HCT116 (cell line): ENCODE measurements around the gene THRA. TPM values are rescaled to one million over a fixed set of nuclear protein-coding genes. Genes with fewer than 3 reads are reported as not detected.

Experiments used
- ATAC-seq: fragments of 200-7000 bp; cut with Tn5 transposase; 2 replicates; pipeline ENCODE4 v1.9.1; 2020; ENCODE audit warnings: mild to moderate bottlenecking, moderate library complexity
- BruUV-seq: library from RNA; stranded (reverse); fragments of 400-500 nt; replicated peaks from 2 replicates; lab custom pipeline; 2021; lab: Mats Ljungman, UMichigan
- CTCF ChIA-PET: fragments of 300-600 bp; sonication (Branson Sonifier 250); formaldehyde crosslinking; loops from one replicate; lab custom pipeline; 2021; ENCODE audit warnings: antibody characterized with exemption; lab: Charles Lee
- POLR2A ChIA-PET: fragments of 300-600, 350-600 bp; sonication (Branson Sonifier 250); formaldehyde crosslinking; loops from one replicate; lab custom pipeline; 2021; ENCODE audit warnings: antibody characterized with exemption; lab: Charles Lee
- RAD21 ChIA-PET, 2 experiments: fragments of 300-600 bp; sonication (Branson Sonifier 250); formaldehyde crosslinking; loops; one replicate each; lab custom pipeline; 2023; ENCODE audit warnings: low total read pairs in 2 of 2; ENCODE audit not compliant: uncharacterized antibody in 2 of 2, unreplicated experiment in 2 of 2, low non-redundant PET in 1 of 2; lab: Charles Lee
- DNase-seq: peaks from one replicate; pipeline ENCODE4 v3.0.0-alpha.2; 2010; ENCODE audit warnings: low read depth, low spot score
- H2AFZ ChIP-seq: fragments of 200-600 bp; shearing (Covaris generic), sonication (generic); 2 replicates; pipeline ENCODE4 v1.6.1; 2017; ENCODE audit warnings: low read depth, mixed run types, mixed read lengths, antibody characterized with exemption, low read length; ENCODE audit not compliant: poor library complexity, severe bottlenecking
- H3K27ac ChIP-seq: 2 replicates; pipeline ENCODE4 v1.5.1; 2012; ENCODE audit warnings: low read depth, low read length
- H3K27me3 ChIP-seq: fragments of 200-600 bp; sonication (generic); 2 replicates; pipeline ENCODE4 v1.6.1; 2016; ENCODE audit warnings: mixed run types, low read length, mixed read lengths; ENCODE audit not compliant: insufficient read depth
- H3K36me3 ChIP-seq, 2 experiments: fragments of 200-500 bp in 1 of 2; fragments of 200-600 bp in 1 of 2; sonication (Bioruptor generic) in 1 of 2; sonication (generic) in 1 of 2; 2 replicates each; pipeline versions ENCODE4 v1.5.1 to v1.6.1; 2014 to 2016; ENCODE audit warnings: low read length in 2 of 2, inconsistent platforms in 1 of 2, mixed read lengths in 1 of 2, mixed run types in 1 of 2; ENCODE audit not compliant: insufficient read depth in 2 of 2, control insufficient read depth in 1 of 2
- H3K4me1 ChIP-seq, 2 experiments: fragments of 200-600 bp in 1 of 2; sonication (generic) in 1 of 2; 2 replicates each; pipeline versions ENCODE4 v1.5.1 to v1.6.1; 2012 to 2017; ENCODE audit warnings: low read length in 2 of 2, inconsistent platforms in 1 of 2, mild to moderate bottlenecking in 1 of 2, mixed read lengths in 1 of 2, mixed run types in 1 of 2, moderate library complexity in 1 of 2; ENCODE audit not compliant: insufficient read depth in 2 of 2, control insufficient read depth in 1 of 2
- H3K4me2 ChIP-seq: fragments of 200-600 bp; sonication (generic); 2 replicates; pipeline ENCODE4 v1.6.1; 2017; ENCODE audit warnings: mixed run types, low read length, mixed read lengths
- H3K4me3 ChIP-seq, 2 experiments: fragments of 200-600 bp in 1 of 2; sonication (generic) in 1 of 2; replicated peaks in 1 of 2; 2 replicates each; pipeline ENCODE4 v1.5.1; 2011 to 2016; ENCODE audit warnings: low read length in 2 of 2, control low read depth in 1 of 2, low read depth in 1 of 2, mild to moderate bottlenecking in 1 of 2, mixed read lengths in 1 of 2, mixed run types in 1 of 2
- H3K79me2 ChIP-seq: fragments of 200-600 bp; sonication (generic); 2 replicates; pipeline ENCODE4 v1.6.1; 2017; ENCODE audit warnings: mild to moderate bottlenecking, mixed run types, low read length, moderate library complexity, mixed read lengths; ENCODE audit not compliant: insufficient read depth
- H3K9ac ChIP-seq: fragments of 200-600 bp; sonication (generic); 2 replicates; pipeline ENCODE4 v1.6.1; 2016; ENCODE audit warnings: low read length, mixed read lengths
- H3K9me2 ChIP-seq: fragments of 200-600 bp; sonication (generic), shearing (Covaris generic); 2 replicates; pipeline ENCODE4 v1.6.1; 2017; ENCODE audit warnings: mixed run types, mild to moderate bottlenecking, moderate library complexity; ENCODE audit not compliant: insufficient read depth
- H3K9me3 ChIP-seq, 2 experiments: fragments of 200-500 bp in 1 of 2; fragments of 200-600 bp in 1 of 2; sonication (Bioruptor generic) in 1 of 2; sonication (generic) in 1 of 2; 2 replicates each; pipeline ENCODE4 v1.6.1; 2014 to 2017; ENCODE audit warnings: low read length in 2 of 2, mixed read lengths in 2 of 2, inconsistent platforms in 1 of 2, low read depth in 1 of 2, mild to moderate bottlenecking in 1 of 2, mixed run types in 1 of 2, moderate library complexity in 1 of 2; ENCODE audit not compliant: control insufficient read depth in 1 of 2, insufficient read depth in 1 of 2
- H4K20me1 ChIP-seq: fragments of 200-600 bp; sonication (generic), shearing (Covaris generic); 2 replicates; pipeline ENCODE4 v1.6.1; 2017; ENCODE audit warnings: mixed run types, mild to moderate bottlenecking, moderate library complexity; ENCODE audit not compliant: insufficient read depth
- ATF3 ChIP-seq: IDR thresholded peaks from 2 replicates; pipeline ENCODE4 v1.6.1; 2012
- CBX3 ChIP-seq: IDR thresholded peaks from 2 replicates; pipeline ENCODE4 v1.6.1; 2012; ENCODE audit warnings: low read depth
- CEBPB ChIP-seq: IDR thresholded peaks from 2 replicates; pipeline ENCODE4 v1.6.1; 2012; ENCODE audit warnings: low read depth
- CTCF ChIP-seq, 3 experiments: fragments of 200-600 bp in 1 of 3; sonication (generic) in 1 of 3; IDR thresholded peaks in 2 of 3; conservative IDR thresholded peaks in 1 of 3; 2 replicates each; pipeline ENCODE4 v1.5.1; 2012 to 2017; ENCODE audit warnings: low read depth in 2 of 3, low read length in 2 of 3, antibody characterized with exemption in 1 of 3, borderline replicate concordance in 1 of 3, control low read depth in 1 of 3, mild to moderate bottlenecking in 1 of 3, mixed read lengths in 1 of 3, mixed run types in 1 of 3, moderate library complexity in 1 of 3; ENCODE audit not compliant: insufficient read depth in 1 of 3
- EGR1 ChIP-seq: IDR thresholded peaks from 2 replicates; pipeline ENCODE4 v1.6.1; 2012; ENCODE audit warnings: low read depth
- EZH2 ChIP-seq: fragments of 200-600 bp; sonication (generic); IDR thresholded peaks from 2 replicates; pipeline ENCODE4 v1.6.1; 2017; ENCODE audit warnings: antibody characterized with exemption, mixed run types
- EZH2phosphoT487 ChIP-seq: fragments of 200-600 bp; IDR thresholded peaks from 2 replicates; pipeline ENCODE4 v1.6.1; 2018; ENCODE audit warnings: antibody characterized with exemption, borderline replicate concordance
- FOSL1 ChIP-seq: IDR thresholded peaks from 2 replicates; pipeline ENCODE4 v1.6.1; 2012; ENCODE audit warnings: low read depth
- JUND ChIP-seq: IDR thresholded peaks from 2 replicates; pipeline ENCODE4 v1.6.1; 2012
- MAX ChIP-seq: IDR thresholded peaks from 2 replicates; pipeline ENCODE4 v1.6.1; 2012
- POLR2A ChIP-seq: IDR thresholded peaks from 2 replicates; pipeline ENCODE4 v1.7.0; 2011; ENCODE audit warnings: borderline replicate concordance; ENCODE audit not compliant: insufficient read depth, insufficient read length; ENCODE audit errors: extremely low read depth
- REST ChIP-seq: IDR thresholded peaks from 2 replicates; pipeline ENCODE4 v1.6.1; 2012; ENCODE audit warnings: low read depth
- SIN3A ChIP-seq: IDR thresholded peaks from 2 replicates; pipeline ENCODE4 v1.6.1; 2012; ENCODE audit warnings: low read depth
- SRF ChIP-seq: IDR thresholded peaks from 2 replicates; pipeline ENCODE4 v1.6.1; 2012; ENCODE audit warnings: low read depth
- TCF7L2 ChIP-seq: IDR thresholded peaks from 2 replicates; pipeline ENCODE4 v1.7.0; 2011; ENCODE audit warnings: borderline replicate concordance, inconsistent platforms; ENCODE audit not compliant: insufficient read depth, insufficient read length; ENCODE audit errors: extremely low read depth
- YY1 ChIP-seq: IDR thresholded peaks from 2 replicates; pipeline ENCODE4 v1.6.1; 2011; ENCODE audit warnings: low read length, low read depth, moderate library complexity, mild to moderate bottlenecking; ENCODE audit not compliant: insufficient replicate concordance; ENCODE audit errors: extremely low read depth
- ZBTB33 ChIP-seq: IDR thresholded peaks from 2 replicates; pipeline ENCODE4 v1.6.1; 2011; ENCODE audit warnings: mild to moderate bottlenecking, low read length, moderate library complexity; ENCODE audit not compliant: insufficient replicate concordance; ENCODE audit errors: extremely low read depth
- ZFX ChIP-seq: fragments of 450-650 bp; IDR thresholded peaks from 2 replicates; pipeline ENCODE4 v1.6.1; 2017
- ZNF274 ChIP-seq: fragments of 200-500 bp; sonication (Bioruptor generic); IDR thresholded peaks from 2 replicates; pipeline ENCODE4 v1.6.1; 2014; ENCODE audit warnings: mild to moderate bottlenecking, low read depth, low read length, inconsistent platforms
- intact Hi-C: fragments of 100-400 bp; cut with micrococcal nuclease; formaldehyde crosslinking; loops from 2 replicates; pipeline ENCODE4 v1.10.0; 2022
- total RNA-seq: library from RNA; stranded (reverse); gene quantifications from one replicate; pipeline ENCODE4 v1.2.1, GENCODE V29; 2021; ENCODE audit not compliant: unreplicated experiment

Gene THRA
- total RNA-seq, 1 experiment from 2014 or later = 23.3 TPM

GRCh38 chr17:40087049-40087794, 24.5 kb downstream of the THRA start:
- ChIA-PET RAD21 (no interaction called here), POLR2A (interaction anchor here (0.9 to 1.0 kb wide), 2 partner anchors 12 to 13 kb away, joined by 3 to 5 read pairs; partner anchors contain the start of gene NR1D1), CTCF (interaction anchor here (1.0 to 1.2 kb wide), 7 partner anchors 12 to 73 kb away, joined by 4 to 15 read pairs (median 8); no protein-coding TSS in a partner anchor)
- H3K4me2 ChIP-seq = no peak overlapping the region
- H4K20me1 ChIP-seq = no peaks in the 10 kb centered on the region
- no peak overlapping the region for H3K9ac ChIP-seq
- H3K9me2 ChIP-seq = no peaks in the 10 kb centered on the region
- no peak for DNase-seq
- no TSS peak for BruUV-seq
- no peaks in the 10 kb centered on the region for H3K27me3 ChIP-seq
- intact Hi-C loops = loop anchor here (2.0 to 5.0 kb wide), 2 partner anchors 48 to 60 kb away; no protein-coding TSS in a partner anchor
- H3K27ac ChIP-seq = no peak overlapping the region
- no peaks in the 10 kb centered on the region for H3K9me3 ChIP-seq
- H3K4me3 ChIP-seq = no peak overlapping the region
- no peaks in the 10 kb centered on the region for H3K79me2 ChIP-seq
- H3K4me1 ChIP-seq = peaks cover 0 to 18% of the 10 kb centered on the region in 2 experiments; a peak in 2 of 4 replicates
- ATAC-seq = no peak
- H2AFZ ChIP-seq = no peak overlapping the region
- peaks cover 9 to 11% of the 10 kb centered on the region in 2 experiments; a peak in 3 of 4 replicates for H3K36me3 ChIP-seq
- no peak for TF ChIP-seq TCF7L2
- TF ChIP-seq MAX = no peak
- TF ChIP-seq CTCF (IDR thresholded peaks at IDR 0.05 in 2 of 3, conservative IDR thresholded peaks at IDR 0.05 in 1 of 3; ENCODE audit: borderline replicate concordance in 1 of 3, insufficient read depth in 1 of 3, low read depth in 2 of 3, low read length in 2 of 3) = no peak
- no peak for TF ChIP-seq EZH2
- no peak for TF ChIP-seq YY1
- TF ChIP-seq ZFX = no peak
- no peak for TF ChIP-seq CBX3
- no peak for TF ChIP-seq REST
- TF ChIP-seq ZBTB33 = no peak
- no peak for TF ChIP-seq ZNF274
- TF ChIP-seq SRF = no peak
- TF ChIP-seq CEBPB = no peak
- no peak for TF ChIP-seq POLR2A
- no peak for TF ChIP-seq JUND
- no peak for TF ChIP-seq EZH2phosphoT487
- no peak for TF ChIP-seq EGR1
- TF ChIP-seq ATF3 = no peak
- no peak for TF ChIP-seq FOSL1
- TF ChIP-seq SIN3A = no peak
